ENCODE data around the gene MAIP1. TPM values are rescaled to one million over a fixed set of nuclear protein-coding genes. Genes with fewer than 3 reads are reported as not detected.

MAIP1 gene
- total RNA-seq, 1 donor from 2014 or later, result 20.2 TPM

- no peak for TF ChIP-seq CTCF (IDR thresholded peaks at IDR 0.05)
Observed at GRCh38 chr2:199923924-199924323, 31.5 kb upstream of the MAIP1 start.

GRCh38 chr2:199926806-199927205, 28.6 kb upstream of the MAIP1 start:
- no peaks in the 10 kb centered on the region for H3K9me3 Mint-ChIP-seq
- H3K36me3 Mint-ChIP-seq (ENCODE audit: low read depth), result peaks cover 45% of the 10 kb centered on the region
- DNase-seq (no peak), ATAC-seq (ENCODE audit: low read depth) (no peak)
- peaks cover 4% of the 10 kb centered on the region for H3K4me1 Mint-ChIP-seq
- ChIA-PET POLR2A (no interaction called here), CTCF (no interaction called here)
- no peak overlapping the region for H3K27ac Mint-ChIP-seq
- intact Hi-C loops (cut with micrococcal nuclease), result no loop called here
- H3K4me3 Mint-ChIP-seq, result no peak overlapping the region
- H3K27me3 Mint-ChIP-seq, result no peaks in the 10 kb centered on the region
- TF ChIP-seq CTCF (IDR thresholded peaks at IDR 0.05), result no peak

More at GRCh38 chr2:199923924-199924323, 31.5 kb upstream of the MAIP1 start:
- CTCF ChIA-PET, result no interaction called here
- H3K27ac Mint-ChIP-seq, result no peak overlapping the region
- H3K36me3 Mint-ChIP-seq (ENCODE audit: low read depth), result peaks cover 32% of the 10 kb centered on the region
- DNase-seq (no peak), ATAC-seq (ENCODE audit: low read depth) (no peak)
- intact Hi-C loops (cut with micrococcal nuclease), result loop anchor here (2.0 kb wide), 1 partner anchor 13 kb away; no protein-coding TSS in a partner anchor
- H3K27me3 Mint-ChIP-seq, result no peaks in the 10 kb centered on the region
- peaks cover 4% of the 10 kb centered on the region for H3K4me1 Mint-ChIP-seq
- H3K4me3 Mint-ChIP-seq, result no peak overlapping the region
- POLR2A ChIA-PET, result no interaction called here
- no peaks in the 10 kb centered on the region for H3K9me3 Mint-ChIP-seq

GRCh38 chr2:199928226-199928625, 27.2 kb upstream of the MAIP1 start:
- DNase-seq (no peak), ATAC-seq (ENCODE audit: low read depth) (no peak)
- Mint-ChIP-seq H3K36me3 (ENCODE audit: low read depth) (peaks cover 50% of the 10 kb centered on the region), H3K4me3 (no peak overlapping the region), H3K4me1 (no peaks in the 10 kb centered on the region), H3K27me3 (no peaks in the 10 kb centered on the region), H3K9me3 (no peaks in the 10 kb centered on the region), H3K27ac (no peak overlapping the region)
- TF ChIP-seq CTCF (IDR thresholded peaks at IDR 0.05), result no peak
- ChIA-PET CTCF (no interaction called here), POLR2A (no interaction called here)
- intact Hi-C loops (cut with micrococcal nuclease), result no loop called here

- peaks cover 50% of the 10 kb centered on the region for H3K36me3 Mint-ChIP-seq (ENCODE audit: low read depth)
- DNase-seq (no peak), ATAC-seq (ENCODE audit: low read depth) (no peak)
- TF ChIP-seq CTCF (IDR thresholded peaks at IDR 0.05), result no peak
- intact Hi-C loops (cut with micrococcal nuclease), result no loop called here
- no peak overlapping the region for H3K27ac Mint-ChIP-seq
- no peaks in the 10 kb centered on the region for H3K9me3 Mint-ChIP-seq
- no peak overlapping the region for H3K4me3 Mint-ChIP-seq
- no peaks in the 10 kb centered on the region for H3K4me1 Mint-ChIP-seq
- H3K27me3 Mint-ChIP-seq, result no peaks in the 10 kb centered on the region
- CTCF ChIA-PET, result no interaction called here
- POLR2A ChIA-PET, result no interaction called here
Observed at GRCh38 chr2:199928626-199929025, 26.8 kb upstream of the MAIP1 start.

- POLR2A ChIA-PET, result no interaction called here
- no peak for DNase-seq
- no peak for TF ChIP-seq CTCF (IDR thresholded peaks at IDR 0.05)
- Mint-ChIP-seq H3K9me3 (no peaks in the 10 kb centered on the region), H3K27me3 (no peaks in the 10 kb centered on the region), H3K4me1 (no peaks in the 10 kb centered on the region), H3K36me3 (ENCODE audit: low read depth) (peaks cover 46% of the 10 kb centered on the region), H3K27ac (no peak overlapping the region), H3K4me3 (no peak overlapping the region)
- intact Hi-C loops (cut with micrococcal nuclease), result no loop called here
- CTCF ChIA-PET, result no interaction called here
- no peak for ATAC-seq (ENCODE audit: low read depth)
Observed at GRCh38 chr2:199929262-199929661, 26.1 kb upstream of the MAIP1 start.
